ENCODE results near the gene SYT2.
"Not testable (repeated sequence)": the region's sequence is repeated elsewhere in the genome, so short reads cannot be mapped to it uniquely, and the experiment has no call there.

The SYT2 gene

GRCh38 chr1:202716654-202717053 is 6.4 kb upstream of the SYT2 start:
- no peak for TF ChIP-seq CTCF (IDR thresholded peaks at IDR 0.05; ENCODE audit: low read depth, low read length, missing control alignments)
- in situ Hi-C loops (cut with HindIII; ENCODE audit: low sequenced_read_pairs) = loop anchor here (25.0 kb wide), 1 partner anchor 504 kb away; no protein-coding TSS in a partner anchor
- peak; percentile 4 for DNase-seq (ENCODE audit: low read depth)
- no peak overlapping the region for H3K4me3 ChIP-seq (ENCODE audit: low read depth, low read length)

- not testable (repeated sequence) for DNase-seq (ENCODE audit: low read depth); H3K4me3 ChIP-seq (ENCODE audit: low read depth, low read length)
- in situ Hi-C loops (cut with HindIII; ENCODE audit: low sequenced_read_pairs) = loop anchor here (25.0 kb wide), 1 partner anchor 502 kb away; no protein-coding TSS in a partner anchor
Observed at GRCh38 chr1:202714202-202714601, 3.9 kb upstream of the SYT2 start.

- no peak for DNase-seq (ENCODE audit: low read depth)
Observed at GRCh38 chr1:202713110-202713509, 2.9 kb upstream of the SYT2 start.

GRCh38 chr1:202711949-202712635 is 1.8 kb upstream of the SYT2 start:
- no peak overlapping the region for H3K4me3 ChIP-seq (ENCODE audit: low read depth, low read length)
- TF ChIP-seq CTCF (IDR thresholded peaks at IDR 0.05; ENCODE audit: low read depth, low read length, missing control alignments) = no peak
- DNase-seq (ENCODE audit: low read depth) = no peak
- in situ Hi-C loops (cut with HindIII; ENCODE audit: low sequenced_read_pairs) = loop anchor here (25.0 kb wide), 1 partner anchor 500 kb away; no protein-coding TSS in a partner anchor

More at GRCh38 chr1:202713110-202713509, 2.9 kb upstream of the SYT2 start:
- H3K4me3 ChIP-seq (ENCODE audit: low read depth, low read length) = no peak overlapping the region
- in situ Hi-C loops (cut with HindIII; ENCODE audit: low sequenced_read_pairs) = loop anchor here (25.0 kb wide), 1 partner anchor 501 kb away; no protein-coding TSS in a partner anchor
- no peak for TF ChIP-seq CTCF (IDR thresholded peaks at IDR 0.05; ENCODE audit: low read depth, low read length, missing control alignments)

GRCh38 chr1:202709276-202710041 is 795 bp downstream of the SYT2 start:
- in situ Hi-C loops (cut with HindIII; ENCODE audit: low sequenced_read_pairs) = loop anchor here (25.0 kb wide), 1 partner anchor 497 kb away; no protein-coding TSS in a partner anchor
- no peak for TF ChIP-seq CTCF (IDR thresholded peaks at IDR 0.05; ENCODE audit: low read depth, low read length, missing control alignments)
- H3K4me3 ChIP-seq (ENCODE audit: low read depth, low read length) = peak overlapping the region; percentile 34
- DNase-seq (ENCODE audit: low read depth) = no peak

- TF ChIP-seq CTCF (IDR thresholded peaks at IDR 0.05; ENCODE audit: low read depth, low read length, missing control alignments) = no peak
- no peak overlapping the region for H3K4me3 ChIP-seq (ENCODE audit: low read depth, low read length)
- no peak for DNase-seq (ENCODE audit: low read depth)
- in situ Hi-C loops (cut with HindIII; ENCODE audit: low sequenced_read_pairs) = loop anchor here (25.0 kb wide), 1 partner anchor 496 kb away; no protein-coding TSS in a partner anchor
Observed at GRCh38 chr1:202708456-202709275, 1.6 kb downstream of the SYT2 start.
